Natural killer cell (primary cell): ENCODE measurements around the gene CCDC57. TPM values are rescaled to one million over a fixed set of nuclear protein-coding genes. Genes with fewer than 3 reads are reported as not detected.

Experiments
- ATAC-seq, 3 donors: fragments of 150-1000 bp in 2 of 3; fragments of 200-7000 bp in 1 of 3; cut with Tn5 transposase; 1 replicate in 1 of 3; 2 replicates in 2 of 3; pipeline ENCODE4 v1.10.0; 2021; ENCODE audit warnings: mild to moderate bottlenecking in 2 of 3, moderate library complexity in 2 of 3
- DNase-seq, 2 donors: peaks; one replicate each; pipeline versions ENCODE4 v3.0.0 to v3.0.0-alpha.2; 2013 to 2021; ENCODE audit warnings: mixed read lengths in 1 of 2
- H3K27ac ChIP-seq: one replicate; pipeline ENCODE4 v1.5.1; 2013; ENCODE audit warnings: mild to moderate bottlenecking, low read length
- H3K27me3 ChIP-seq: one replicate; pipeline ENCODE4 v1.6.1; 2013; ENCODE audit warnings: low read length; ENCODE audit not compliant: control insufficient read depth, insufficient read depth
- H3K36me3 ChIP-seq: one replicate; pipeline ENCODE4 v1.6.1; 2013; ENCODE audit warnings: low read length; ENCODE audit not compliant: control insufficient read depth, insufficient read depth
- H3K4me1 ChIP-seq: one replicate; pipeline ENCODE4 v1.6.1; 2013; ENCODE audit warnings: low read length; ENCODE audit not compliant: control insufficient read depth, insufficient read depth
- H3K4me3 ChIP-seq: one replicate; pipeline ENCODE4 v1.5.1; 2013; ENCODE audit warnings: low read length
- H3K9me3 ChIP-seq: one replicate; pipeline ENCODE4 v1.6.1; 2013; ENCODE audit warnings: low read length; ENCODE audit not compliant: control insufficient read depth, insufficient read depth
- H3K27ac Mint-ChIP-seq, 2 donors: one replicate each; pipeline ENCODE4 v1.8.0; 2022; ENCODE audit warnings: mild to moderate bottlenecking in 2 of 2, mixed read lengths in 2 of 2, moderate library complexity in 1 of 2
- H3K27me3 Mint-ChIP-seq, 2 donors: one replicate each; pipeline ENCODE4 v1.8.0; 2022; ENCODE audit warnings: low read depth in 2 of 2, mixed read lengths in 2 of 2
- H3K36me3 Mint-ChIP-seq: one replicate; pipeline ENCODE4 v1.8.0; 2022; ENCODE audit warnings: mixed read lengths
- H3K4me1 Mint-ChIP-seq, 2 donors: one replicate each; pipeline ENCODE4 v1.8.0; 2022; ENCODE audit warnings: mixed read lengths in 2 of 2
- H3K4me3 Mint-ChIP-seq: one replicate; pipeline ENCODE4 v1.8.0; 2022; ENCODE audit warnings: mild to moderate bottlenecking, moderate library complexity, mixed read lengths
- H3K9me3 Mint-ChIP-seq, 2 donors: one replicate each; pipeline ENCODE4 v1.8.0; 2022; ENCODE audit warnings: mixed read lengths in 2 of 2
- WGBS: methylation state at CpG from one replicate; pipeline ENCODE4 v1.1.7; 2013; ENCODE audit warnings: missing lambda C conversion rate; ENCODE audit not compliant: insufficient coverage; 5-methylcytosine and 5-hydroxymethylcytosine counted together
- intact Hi-C: fragments of 100-400 bp; cut with micrococcal nuclease; formaldehyde crosslinking; loops from one replicate; pipeline ENCODE4 v1.14.2; 2022
- total RNA-seq, 4 donors: library from RNA; stranded (reverse); fragments of 120-200 nt in 1 of 4; gene quantifications; one replicate each; pipeline versions ENCODE4 v1.2.3 to v1.2.4, GENCODE V29; 2013 to 2022
- TF ChIP-seq, protein P1 (sequence below): fragments of 200-600 bp; IDR thresholded peaks from one replicate; pipeline ENCODE4 v1.8.0; 2022; ENCODE audit warnings: antibody characterized with exemption

The CCDC57 gene
- total RNA-seq, 3 donors from 2014 or later (not counting 1 experiment from before 2014, with no cell fraction given): 69.7 to 79.2 (median 75.1) TPM

DNA sequence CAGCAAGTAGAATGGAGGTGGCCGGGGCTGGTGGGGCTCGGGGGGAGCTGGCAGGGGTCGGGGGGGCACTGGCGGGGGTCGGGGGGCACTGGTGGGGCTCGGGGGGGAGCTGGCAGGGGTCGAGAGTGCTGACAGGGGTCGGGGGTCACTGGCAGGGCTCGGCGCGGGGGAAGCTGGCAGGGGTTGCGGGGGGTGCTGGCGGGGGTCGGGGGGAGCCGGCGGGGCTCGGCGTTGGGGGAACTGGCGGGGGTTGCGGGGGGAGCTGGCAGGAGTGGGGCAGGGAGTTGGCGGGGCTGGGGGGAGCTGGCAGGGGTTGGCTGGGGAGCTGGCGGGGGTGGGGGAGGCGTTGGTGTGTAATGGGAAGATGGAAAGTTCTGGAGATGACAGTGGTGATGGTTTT, 25.1 kb downstream of the CCDC57 start:
- H3K36me3 ChIP-seq: peaks cover 6% of the 10 kb centered on the region
- ATAC-seq (no peak), DNase-seq (no peak)
- H3K36me3 Mint-ChIP-seq: no peaks in the 10 kb centered on the region
- 94% methylated on average over 14 of the region's 23 CpGs for WGBS
- H3K27ac ChIP-seq: no peak overlapping the region
- H3K9me3 ChIP-seq: no peaks in the 10 kb centered on the region
- no peak overlapping the region for H3K4me3 ChIP-seq
- no peak overlapping the region for H3K4me3 Mint-ChIP-seq
- TF ChIP-seq, protein P1, sequence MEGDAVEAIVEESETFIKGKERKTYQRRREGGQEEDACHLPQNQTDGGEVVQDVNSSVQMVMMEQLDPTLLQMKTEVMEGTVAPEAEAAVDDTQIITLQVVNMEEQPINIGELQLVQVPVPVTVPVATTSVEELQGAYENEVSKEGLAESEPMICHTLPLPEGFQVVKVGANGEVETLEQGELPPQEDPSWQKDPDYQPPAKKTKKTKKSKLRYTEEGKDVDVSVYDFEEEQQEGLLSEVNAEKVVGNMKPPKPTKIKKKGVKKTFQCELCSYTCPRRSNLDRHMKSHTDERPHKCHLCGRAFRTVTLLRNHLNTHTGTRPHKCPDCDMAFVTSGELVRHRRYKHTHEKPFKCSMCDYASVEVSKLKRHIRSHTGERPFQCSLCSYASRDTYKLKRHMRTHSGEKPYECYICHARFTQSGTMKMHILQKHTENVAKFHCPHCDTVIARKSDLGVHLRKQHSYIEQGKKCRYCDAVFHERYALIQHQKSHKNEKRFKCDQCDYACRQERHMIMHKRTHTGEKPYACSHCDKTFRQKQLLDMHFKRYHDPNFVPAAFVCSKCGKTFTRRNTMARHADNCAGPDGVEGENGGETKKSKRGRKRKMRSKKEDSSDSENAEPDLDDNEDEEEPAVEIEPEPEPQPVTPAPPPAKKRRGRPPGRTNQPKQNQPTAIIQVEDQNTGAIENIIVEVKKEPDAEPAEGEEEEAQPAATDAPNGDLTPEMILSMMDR: no peak
- no peaks in the 10 kb centered on the region for H3K4me1 Mint-ChIP-seq
- intact Hi-C loops: no loop called here
- no peaks in the 10 kb centered on the region for H3K27me3 ChIP-seq
- no peaks in the 10 kb centered on the region for H3K27me3 Mint-ChIP-seq
- H3K27ac Mint-ChIP-seq: no peak overlapping the region
- H3K9me3 Mint-ChIP-seq: no peaks in the 10 kb centered on the region
- no peaks in the 10 kb centered on the region for H3K4me1 ChIP-seq

DNA sequence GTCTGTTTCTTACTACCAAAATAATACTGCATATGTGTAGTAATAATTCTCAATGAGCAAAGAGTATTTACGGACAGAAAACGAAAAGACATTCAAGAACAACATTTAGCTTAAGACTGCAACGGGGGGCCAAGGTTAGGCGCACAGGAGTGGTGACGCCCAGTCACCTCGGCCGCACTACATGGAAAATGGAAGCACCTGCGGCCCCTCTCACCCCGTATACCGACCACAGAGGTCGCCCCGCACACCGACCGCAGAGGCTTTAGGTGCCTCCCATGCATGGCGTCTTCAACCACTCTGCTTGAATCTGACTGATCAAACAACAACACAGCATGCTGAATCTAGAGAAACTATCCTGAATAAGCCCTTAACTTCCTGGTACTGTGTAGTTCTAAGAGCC, 26.4 kb downstream of the CCDC57 start:
- Mint-ChIP-seq H3K36me3 (no peaks in the 10 kb centered on the region), H3K27me3 (no peaks in the 10 kb centered on the region), H3K9me3 (no peaks in the 10 kb centered on the region), H3K27ac (no peak overlapping the region), H3K4me1 (no peaks in the 10 kb centered on the region), H3K4me3 (no peak overlapping the region)
- Histone ChIP-seq H3K4me3 (no peak overlapping the region), H3K4me1 (no peaks in the 10 kb centered on the region), H3K27ac (no peak overlapping the region), H3K27me3 (no peaks in the 10 kb centered on the region), H3K36me3 (peaks cover 6% of the 10 kb centered on the region), H3K9me3 (no peaks in the 10 kb centered on the region)
- no peak for ATAC-seq
- WGBS: 94% methylated on average over 15 of the region's 15 CpGs
- DNase-seq: no peak
- intact Hi-C loops: no loop called here
- TF ChIP-seq, protein P1: no peak

DNA sequence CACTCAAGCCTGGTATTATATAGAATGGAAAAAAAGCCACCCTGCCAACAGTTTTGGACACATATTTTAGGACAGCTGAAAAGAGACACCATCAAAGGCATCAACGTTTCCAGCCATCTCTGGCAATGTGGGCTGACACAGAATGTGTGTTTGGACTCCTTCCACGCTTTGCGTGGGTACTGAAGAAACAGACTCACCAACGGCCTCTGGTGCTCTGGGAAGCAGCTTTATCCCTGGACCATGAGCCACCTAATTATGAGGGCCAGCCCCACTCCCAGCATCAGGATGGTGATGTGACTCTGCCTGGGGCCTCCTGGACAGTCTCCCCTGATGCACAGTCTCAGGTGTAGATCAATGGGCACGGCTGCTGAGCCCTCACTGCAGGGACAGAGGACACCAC, 27.9 kb downstream of the CCDC57 start:
- Mint-ChIP-seq H3K27ac (no peak overlapping the region), H3K4me3 (no peak overlapping the region), H3K9me3 (no peaks in the 10 kb centered on the region), H3K36me3 (no peaks in the 10 kb centered on the region), H3K4me1 (no peaks in the 10 kb centered on the region), H3K27me3 (no peaks in the 10 kb centered on the region)
- TF ChIP-seq, protein P1: no peak
- peaks cover 6% of the 10 kb centered on the region for H3K36me3 ChIP-seq
- H3K4me3 ChIP-seq: no peak overlapping the region
- no peaks in the 10 kb centered on the region for H3K27me3 ChIP-seq
- no peak for DNase-seq
- H3K4me1 ChIP-seq: no peaks in the 10 kb centered on the region
- intact Hi-C loops: no loop called here
- 95% methylated on average over 5 of the region's 5 CpGs for WGBS
- ATAC-seq: no peak
- no peak overlapping the region for H3K27ac ChIP-seq
- no peaks in the 10 kb centered on the region for H3K9me3 ChIP-seq

DNA sequence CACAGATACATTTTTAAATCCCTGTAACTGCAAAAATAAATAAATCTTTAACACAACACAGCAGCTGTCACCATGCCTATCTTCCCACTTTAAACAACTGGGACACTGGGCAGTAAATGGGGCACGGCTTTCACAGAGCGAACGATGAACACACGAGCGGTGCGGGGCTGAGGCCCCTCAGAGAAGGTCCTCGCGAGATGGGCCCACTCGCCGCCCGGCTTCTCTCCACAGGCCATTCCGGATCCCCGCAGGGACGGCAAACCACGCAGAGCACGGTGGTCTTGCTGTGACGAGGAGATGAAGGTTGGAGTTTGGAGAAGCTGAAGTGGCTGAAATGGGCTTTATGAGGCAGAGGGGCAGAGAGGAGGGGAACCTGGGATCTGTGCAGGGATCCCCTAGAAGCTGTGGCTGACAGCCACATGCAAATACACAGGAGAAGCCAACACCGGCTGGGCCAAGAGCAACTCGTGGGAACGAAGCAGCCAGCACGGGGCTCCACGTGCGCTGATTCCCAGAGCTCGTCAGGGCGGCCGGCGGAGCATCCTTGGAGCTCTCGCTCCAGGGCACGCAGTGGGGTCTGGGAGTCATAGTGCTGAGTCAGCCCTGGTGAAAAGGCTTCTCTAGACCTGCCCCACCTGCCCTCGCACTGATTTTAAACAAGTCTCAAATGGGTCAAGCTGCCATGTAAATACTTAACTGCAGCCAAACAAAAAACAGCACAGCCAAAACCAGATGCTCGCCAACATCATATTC, 31.7 kb downstream of the CCDC57 start:
- Mint-ChIP-seq H3K27ac (no peak overlapping the region), H3K27me3 (no peaks in the 10 kb centered on the region), H3K4me1 (no peaks in the 10 kb centered on the region), H3K36me3 (no peaks in the 10 kb centered on the region), H3K9me3 (no peaks in the 10 kb centered on the region), H3K4me3 (no peak overlapping the region)
- H3K27ac ChIP-seq: no peak overlapping the region
- H3K36me3 ChIP-seq: peaks cover 8% of the 10 kb centered on the region
- TF ChIP-seq, protein P1: no peak
- DNase-seq (no peak), ATAC-seq (no peak)
- no peak overlapping the region for H3K4me3 ChIP-seq
- intact Hi-C loops: no loop called here
- H3K9me3 ChIP-seq: no peaks in the 10 kb centered on the region
- no peaks in the 10 kb centered on the region for H3K4me1 ChIP-seq
- 97% methylated on average over 31 of the region's 31 CpGs for WGBS
- H3K27me3 ChIP-seq: no peaks in the 10 kb centered on the region
